NCI-H2171 treated with DMSO at 0.1 percent for 48 hours (cell line): Measurements from ENCODE around the gene LRFN4.
A peak's percentile ranks its signal among the peaks of the same experiment; 100 is the strongest.

ENCODE experiments used
- DNase-seq: peaks from one replicate; lab custom pipeline; 2025; lab: John Stamatoyannopoulos, UW

Gene LRFN4

DNA sequence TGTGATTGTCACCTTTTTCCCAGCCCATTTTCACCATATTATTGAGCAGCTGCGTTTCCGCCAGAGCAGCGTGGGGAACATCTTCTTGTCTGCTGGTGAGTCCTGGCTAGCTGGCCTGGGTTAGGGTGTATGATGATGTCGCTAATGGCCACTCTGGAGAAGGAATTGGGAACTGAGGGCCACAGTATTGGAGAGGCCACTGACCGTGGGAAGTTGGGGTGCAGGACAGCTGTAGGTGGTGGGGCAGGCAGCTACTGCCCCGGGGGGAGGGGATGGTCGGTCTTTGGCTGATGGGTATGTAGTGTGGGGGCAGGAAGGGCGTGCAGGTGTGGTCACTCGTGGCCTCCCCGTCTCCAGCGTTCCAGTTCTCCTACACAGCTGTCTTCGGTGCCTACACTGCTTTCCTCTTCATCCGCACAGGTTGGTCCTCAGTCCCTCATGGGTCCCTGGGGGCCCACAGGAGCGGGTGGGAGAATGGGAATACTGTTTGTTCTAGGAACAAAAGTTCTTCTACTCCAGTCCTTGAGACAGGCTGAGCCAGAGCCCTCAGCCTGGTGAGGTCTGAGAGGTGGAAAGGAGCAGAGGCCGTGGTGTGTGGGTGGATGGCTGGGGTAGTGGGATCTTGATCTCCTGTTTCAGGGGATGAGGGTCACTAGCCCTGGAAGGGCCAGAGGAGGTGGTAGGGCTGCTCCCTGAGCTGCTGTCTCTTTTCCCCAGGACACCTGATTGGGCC, 11.6 kb upstream of the LRFN4 start:
- DNase-seq, result no peak

DNA sequence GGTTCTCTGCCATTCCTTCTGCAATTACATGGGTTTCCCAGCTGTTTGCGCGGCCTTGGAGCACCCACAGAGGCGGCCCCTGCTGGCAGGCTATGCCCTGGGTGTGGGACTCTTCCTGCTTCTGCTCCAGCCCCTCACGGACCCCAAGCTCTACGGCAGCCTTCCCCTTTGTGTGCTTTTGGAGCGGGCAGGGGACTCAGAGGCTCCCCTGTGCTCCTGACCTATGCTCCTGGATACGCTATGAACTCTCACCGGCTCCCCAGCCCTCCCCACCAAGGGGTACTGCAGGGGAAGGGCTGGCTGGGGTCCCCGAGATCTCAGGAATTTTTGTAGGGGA, 11.0 kb upstream of the LRFN4 start:
- no peak for DNase-seq

DNA sequence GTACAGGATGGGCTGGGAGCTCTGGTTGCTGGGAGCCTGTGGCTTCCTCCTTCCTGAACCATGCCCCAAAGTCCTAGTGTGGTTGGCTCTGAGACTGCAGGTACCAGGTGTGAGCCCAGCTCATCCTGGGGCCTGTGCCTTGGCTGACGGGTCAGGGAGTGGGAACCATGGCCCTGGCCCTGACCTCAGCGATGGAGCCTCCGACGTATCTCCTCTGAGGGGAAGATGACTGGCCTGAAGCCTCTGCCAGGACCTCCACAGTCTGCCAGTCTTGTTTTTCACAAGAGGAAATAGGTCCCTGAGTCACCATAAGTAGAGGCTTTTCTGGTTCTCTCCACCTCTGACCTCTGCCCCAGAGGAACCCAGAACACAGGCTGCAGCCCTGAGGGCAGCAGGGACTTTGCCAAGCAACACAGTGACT, 10.2 kb upstream of the LRFN4 start:
- DNase-seq, result no peak

DNA sequence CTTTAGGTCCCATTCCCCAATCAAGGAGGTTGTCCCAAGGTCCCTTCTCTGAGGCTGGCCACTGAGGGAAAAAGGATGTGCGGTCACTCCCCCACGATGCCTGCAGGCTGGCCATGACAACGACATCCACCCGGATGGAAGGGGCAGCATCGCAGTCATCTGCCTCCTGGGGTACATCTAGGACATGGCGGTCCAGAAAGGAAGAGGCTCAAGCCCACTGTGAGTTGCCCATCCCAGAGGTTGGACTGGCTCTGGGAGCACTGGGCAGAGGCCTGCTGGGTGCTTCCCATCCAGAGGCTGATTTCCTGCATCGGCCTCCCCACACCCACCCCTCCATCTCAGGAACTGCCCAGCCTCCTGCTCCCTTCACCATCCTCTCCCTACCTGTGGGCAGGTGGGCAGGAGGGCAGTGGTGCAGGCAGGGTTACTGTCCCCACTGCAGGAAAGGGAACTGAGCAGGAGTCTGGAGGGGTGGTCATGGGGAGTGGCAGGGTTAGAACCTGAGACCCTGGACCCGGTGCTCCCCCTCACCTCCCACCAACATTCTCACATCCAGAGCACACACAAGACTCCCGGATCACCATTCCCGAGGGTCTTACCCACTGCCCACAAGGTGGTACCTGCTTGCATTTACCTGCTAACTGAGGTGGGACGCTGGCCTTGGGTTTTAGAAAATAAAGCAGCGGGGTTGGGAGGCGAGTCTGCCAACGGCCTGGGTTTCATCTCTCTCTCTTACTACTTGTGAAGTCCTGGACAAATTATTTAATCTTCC, 9.2 kb upstream of the LRFN4 start:
- no peak for DNase-seq

DNA sequence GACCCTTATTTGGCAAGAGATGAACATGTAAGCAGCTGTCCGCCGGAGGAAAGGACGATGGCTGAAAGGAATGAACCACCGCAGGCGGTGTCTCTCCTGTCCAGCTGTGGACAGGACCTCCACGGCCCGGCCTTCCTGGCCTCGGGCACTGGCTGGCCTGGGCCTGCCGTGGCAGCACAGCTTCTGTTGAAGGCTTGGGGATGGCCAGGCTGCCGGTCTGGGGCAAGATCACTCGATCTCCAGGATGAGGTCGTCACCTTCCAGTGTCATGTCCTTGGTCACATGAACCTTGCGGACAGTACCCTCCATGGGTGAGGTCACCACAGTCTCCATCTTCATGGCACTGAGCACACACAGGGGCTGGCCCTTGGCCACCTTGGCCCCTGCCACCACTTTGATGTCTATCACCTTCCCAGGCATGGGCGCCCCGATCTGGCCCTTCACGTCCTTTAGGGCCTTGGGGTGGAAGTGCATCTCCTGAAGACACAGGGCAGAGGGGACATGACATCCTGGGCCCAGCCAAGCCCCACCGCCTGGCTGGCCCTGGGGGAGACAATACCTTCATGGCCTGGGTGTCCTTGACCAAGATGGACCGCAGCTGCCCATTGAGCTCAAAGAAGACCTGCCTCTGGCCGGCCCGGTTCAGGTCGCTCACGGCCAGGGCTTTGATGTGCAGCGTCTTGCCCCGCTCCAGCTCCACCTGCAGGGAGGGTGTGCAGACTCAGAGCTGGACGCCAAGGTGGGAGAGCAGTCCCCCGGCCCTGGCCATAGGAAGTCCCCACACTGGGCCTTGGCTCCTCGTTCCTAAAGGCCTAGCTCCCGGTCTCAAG, 8.0 kb upstream of the LRFN4 start:
- no peak for DNase-seq

DNA sequence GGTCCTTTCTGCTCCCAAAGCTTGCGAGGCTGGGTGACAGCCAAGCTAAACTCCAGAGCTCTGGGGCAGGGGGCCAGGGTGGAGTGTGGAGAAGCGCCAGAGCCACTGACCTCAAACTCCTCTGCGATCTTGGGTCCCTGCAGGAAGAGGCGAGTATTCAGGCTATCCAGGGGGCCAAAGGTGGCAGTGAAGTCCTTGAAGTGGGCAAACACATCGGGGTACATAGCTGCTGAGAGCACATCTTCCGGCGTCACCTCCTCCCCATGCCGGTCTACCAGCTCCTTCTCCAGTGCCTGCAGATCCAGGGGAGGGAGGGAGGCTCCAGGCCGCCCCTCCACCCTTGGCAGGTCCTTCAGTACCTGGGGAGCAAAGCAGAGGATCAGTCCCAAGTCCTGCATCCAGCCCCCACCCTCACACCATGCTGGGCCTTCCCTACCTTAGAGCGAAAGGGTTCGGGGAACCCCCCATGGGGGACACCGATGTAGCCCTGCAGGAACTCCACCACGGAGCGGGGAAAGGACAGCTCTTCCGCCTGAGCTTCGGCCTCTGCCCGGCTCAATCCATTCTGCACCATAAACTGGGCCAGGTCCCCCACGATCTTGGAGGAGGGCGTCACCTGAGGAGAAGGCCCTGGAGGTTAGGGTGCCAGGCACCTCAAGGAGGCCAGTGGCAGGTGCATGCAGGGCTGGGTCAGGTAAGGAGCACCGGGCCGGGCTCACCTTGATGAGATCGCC, 7.2 kb upstream of the LRFN4 start:
- no peak for DNase-seq

DNA sequence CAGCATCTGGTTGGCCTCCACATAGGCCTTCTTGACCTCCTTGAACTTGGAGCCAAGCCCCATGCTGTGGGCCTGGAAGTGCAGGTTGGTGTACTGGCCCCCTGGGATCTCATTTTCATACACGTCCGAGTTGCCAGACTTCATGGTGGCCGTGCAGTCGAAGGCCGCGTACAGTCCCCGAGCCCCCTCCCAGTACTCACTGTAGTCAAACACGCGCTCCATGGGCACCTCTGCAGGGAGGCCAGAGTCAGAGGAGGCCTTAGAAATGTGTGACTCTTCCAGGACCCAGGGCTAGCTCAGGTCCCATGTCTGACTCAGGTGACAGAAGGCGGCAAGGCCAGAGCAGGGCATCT, 6.7 kb upstream of the LRFN4 start:
- DNase-seq, result no peak

DNA sequence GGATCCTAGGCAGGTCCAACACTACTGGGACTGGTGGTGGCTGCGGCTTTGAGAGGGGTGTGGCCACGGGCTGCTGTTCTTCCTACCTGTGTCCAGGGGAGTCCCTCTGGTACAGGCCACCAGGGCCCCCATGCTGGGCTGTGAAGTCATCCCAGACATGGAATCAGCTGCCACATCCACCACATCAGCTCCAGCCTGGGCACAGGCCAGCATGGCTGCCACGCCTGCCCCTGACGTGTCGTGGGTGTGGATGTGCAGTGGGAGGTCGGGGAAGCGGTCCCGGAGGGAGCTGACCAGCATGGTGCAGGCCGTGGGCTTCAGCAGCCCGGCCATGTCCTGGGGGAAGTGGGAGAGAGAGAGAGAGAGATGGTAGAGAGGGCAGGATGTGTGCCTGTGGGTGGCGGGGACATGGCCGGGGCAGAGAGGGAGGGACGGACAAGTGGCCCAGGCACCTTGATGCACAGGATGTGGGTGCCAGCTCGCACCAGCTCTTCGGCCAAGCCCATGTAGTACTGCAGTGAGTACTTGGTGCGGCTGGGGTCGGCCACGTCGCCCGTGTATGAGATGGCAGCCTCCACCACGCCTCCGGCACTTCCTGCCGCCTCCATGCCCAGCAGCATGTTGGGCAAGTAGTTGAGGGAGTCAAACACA, 6.2 kb upstream of the LRFN4 start:
- no peak for DNase-seq

DNA sequence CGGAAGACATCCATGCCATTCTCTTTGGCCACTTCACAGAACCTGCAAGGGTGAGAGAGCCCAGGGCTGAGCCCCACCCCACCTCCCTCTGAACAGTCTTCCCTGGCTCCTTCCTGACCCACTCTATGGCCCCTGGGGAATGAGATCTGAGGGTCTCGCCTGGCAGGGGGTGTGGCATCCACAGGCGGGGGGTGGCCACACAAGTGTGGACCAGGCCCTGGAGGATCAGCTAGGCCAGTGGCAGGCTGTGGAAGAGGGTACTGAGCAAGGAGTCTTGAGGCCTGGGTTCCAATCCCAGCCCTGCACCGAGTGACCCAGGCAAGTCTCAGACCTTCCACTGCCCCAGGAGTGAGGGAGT, 5.6 kb upstream of the LRFN4 start:
- DNase-seq, result no peak

DNA sequence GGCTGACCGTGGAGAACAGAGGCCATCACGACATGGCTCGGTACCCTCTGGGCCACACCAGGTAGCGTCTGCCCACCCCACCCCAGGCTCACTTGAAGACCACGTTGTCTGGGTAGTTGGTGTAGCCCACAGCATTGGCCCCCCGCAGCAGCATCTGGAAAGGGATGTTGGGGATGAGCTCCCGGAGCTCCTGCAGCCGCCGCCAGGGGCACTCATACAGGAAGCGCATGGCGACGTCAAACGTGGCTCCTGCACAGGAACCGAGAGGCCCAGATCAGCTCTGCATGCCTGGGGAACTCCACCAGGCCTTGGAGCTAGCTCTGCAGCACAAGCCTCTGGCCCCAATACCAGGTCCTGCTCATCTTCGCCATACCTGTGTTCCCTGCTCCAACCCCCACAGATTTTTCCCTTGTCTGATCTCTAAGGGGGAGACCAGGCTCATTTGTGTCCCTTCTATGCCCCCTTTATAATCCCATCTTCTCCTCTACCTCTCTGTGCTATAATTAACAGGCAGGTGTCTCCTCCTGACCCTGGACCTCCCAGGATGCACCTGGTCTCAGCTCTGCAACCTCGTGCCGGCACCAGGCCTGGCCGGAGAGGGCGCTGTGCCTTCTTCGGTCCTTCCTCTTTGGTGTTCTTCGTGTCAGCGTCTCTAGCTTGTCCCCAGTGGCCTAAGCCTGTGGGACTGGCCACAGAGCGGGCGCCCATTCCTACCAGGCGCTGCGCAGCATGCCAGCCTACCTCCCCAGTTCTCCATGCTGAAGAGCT, 5.0 kb upstream of the LRFN4 start:
- DNase-seq, result no peak

DNA sequence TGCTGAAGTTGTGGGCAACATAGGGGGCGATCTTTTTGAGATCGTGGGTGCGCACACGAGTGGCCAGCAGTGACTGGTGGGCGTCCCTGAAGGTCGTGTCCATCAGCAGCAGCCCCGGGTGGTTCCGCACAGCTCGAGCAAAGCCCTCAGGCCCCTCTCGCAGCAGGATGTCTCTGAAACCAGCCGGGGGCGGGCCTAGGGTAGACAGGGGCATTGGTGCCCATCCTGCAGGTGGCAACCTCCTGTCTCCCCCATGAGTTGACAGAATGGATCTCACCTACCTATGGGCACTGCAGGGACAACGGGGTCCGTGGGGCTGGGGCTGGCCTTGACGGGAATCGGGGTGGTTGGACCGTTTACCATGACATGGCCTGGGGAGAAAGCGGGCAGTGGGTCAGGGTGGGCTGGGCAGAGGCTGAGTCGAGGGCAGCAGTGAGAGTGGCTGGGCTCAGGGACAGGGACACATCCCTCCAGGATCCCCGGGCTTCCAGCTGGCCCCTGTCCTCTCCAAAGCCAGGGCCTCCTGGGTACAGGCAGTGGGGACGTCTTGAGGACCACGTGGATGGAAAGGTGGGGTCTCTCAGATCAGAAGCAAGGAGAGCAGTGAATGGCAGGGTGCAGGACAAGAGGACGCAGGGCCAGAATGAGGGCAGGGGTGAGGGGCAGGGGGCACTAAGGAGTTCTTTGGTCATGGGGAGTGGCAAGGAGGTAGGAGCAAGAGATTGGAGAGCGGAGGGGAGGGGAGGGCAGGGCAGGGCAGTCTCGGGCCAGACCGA, 4.2 kb upstream of the LRFN4 start:
- DNase-seq, result no peak

DNA sequence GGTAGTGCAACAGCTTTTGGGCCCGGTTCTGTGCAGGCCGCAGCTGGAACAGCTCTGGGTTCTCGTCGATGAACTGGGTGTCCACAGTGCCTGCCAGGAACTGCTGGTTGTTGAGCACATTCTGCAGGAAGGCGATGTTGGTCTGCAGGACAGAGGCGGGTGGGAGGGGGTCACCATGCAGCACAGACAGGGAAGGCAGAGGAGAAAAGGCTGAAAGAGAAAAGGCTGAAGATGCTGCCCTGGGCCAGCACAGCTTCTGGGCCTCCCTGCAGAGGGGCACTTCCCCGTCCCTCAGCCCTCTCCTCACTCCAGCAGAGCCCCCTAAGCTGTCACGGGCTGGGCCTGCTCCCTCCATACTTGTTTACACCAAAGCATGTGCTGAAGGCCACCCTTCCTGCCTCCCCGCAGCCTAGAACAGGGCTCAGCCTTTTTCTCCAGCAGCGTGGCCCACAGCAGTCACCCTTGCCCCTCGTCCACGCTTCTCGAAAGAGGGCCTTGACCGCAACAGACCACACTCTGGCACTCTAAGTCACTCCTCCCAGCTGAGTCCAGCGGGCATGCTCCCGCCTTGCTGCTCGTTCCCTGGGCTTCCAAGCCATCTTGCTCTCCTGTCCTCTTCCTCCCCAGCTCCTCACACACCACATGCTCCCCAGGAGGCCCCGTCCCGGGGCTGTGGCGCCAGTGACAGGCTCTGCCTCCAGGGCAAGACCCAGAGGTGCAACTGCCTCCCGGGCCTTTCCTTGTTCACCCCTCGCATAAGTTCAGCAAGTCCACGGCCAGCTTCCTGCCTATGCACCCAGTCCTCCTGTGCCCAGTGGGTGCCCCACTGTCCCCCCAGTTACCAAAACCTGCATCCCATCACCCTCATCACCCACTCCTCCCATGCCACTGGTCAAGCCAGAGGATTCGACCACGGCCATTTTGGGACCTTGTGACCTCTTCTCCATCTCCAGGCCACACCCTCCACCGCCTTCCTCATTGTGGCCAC, 3.3 kb upstream of the LRFN4 start:
- DNase-seq, result no peak

DNA sequence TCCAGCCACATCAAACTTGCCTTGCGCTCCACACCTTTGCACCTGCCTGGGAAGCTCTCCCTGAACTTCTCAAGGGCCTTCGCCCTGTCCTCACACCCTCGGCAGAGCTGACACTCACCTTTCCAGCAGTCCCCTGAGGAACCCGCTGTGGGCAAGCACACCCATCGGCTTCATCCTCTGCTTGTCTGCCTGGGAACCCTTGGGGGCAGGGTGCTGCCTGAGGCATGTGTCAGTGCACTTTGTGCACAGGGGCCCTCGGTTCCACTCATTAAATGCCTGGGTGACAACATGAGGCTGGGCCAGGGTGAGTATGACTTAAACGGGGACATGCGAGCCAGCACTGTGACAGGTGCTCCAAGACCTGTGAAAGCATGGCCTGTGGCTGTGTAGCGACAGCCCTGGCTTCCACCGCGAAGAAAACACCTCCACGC, 2.6 kb upstream of the LRFN4 start:
- DNase-seq, result no peak

DNA sequence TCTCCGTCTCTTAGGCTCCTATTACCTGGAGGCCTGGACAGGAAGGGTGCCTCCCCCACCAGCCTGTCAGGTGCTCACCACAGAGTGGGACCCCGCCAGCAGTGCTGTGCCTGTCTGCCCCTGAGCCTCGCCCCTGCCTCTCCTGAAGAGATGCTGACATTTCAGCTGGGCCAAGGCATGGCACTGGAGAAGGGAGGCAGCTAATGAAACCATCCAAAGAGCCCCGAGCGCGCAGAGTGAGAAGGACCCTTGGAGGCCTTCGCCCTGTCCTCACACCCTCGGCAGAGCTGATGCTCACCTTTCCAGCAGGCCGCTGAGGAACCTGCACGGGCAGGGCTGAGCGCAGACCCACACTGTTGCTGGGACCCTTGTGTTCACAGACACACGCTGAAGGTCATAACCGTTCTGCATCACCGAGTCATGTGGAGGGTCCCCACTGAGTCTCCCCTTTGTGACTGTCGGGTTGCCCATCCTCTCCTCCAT, 2.1 kb upstream of the LRFN4 start:
- no peak for DNase-seq

DNA sequence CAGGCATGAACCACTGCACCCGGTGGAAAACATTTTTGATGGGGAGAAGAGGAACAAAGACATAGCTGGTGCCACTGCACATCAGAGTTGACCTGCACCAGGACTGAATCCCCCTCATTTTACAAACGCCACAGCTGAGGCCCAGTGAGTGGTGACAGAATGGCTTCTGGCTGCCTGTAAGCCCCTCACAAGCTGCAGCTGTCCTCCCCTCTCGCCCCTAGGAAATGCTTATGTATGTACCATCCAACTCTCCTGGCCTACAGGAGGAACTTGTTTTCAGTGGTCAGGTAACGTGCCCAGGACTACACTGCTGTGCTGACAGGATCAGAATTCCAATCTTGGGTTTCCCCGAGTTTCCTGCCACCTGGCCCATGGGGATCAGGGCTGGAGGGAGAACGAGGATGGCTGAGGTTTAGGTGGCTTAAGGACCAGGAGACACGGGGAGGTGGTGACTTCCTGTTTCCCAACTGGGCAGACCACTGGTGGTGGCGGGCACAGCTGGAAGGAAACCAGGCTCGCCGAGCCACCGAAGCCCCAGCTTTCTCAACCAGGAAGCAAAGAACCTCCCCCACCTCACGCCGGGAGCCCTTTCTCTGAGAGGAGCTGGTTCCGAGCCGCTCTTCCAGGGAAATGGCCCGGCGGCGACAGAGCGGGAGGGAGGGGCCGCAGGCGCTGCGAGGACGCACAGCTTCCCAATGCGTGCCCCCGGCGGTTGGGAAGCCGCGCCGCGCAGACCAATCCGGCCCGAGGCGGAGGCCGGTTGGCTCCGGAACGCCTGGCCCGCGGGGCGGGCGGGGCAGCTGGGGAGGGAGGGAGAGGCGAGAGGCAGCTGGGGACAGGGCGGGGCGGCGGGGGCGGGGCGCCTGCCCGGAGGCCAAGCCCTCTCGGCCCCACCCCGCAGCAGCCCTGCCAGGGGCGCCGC, 1.0 kb upstream of the LRFN4 start:
- peak; percentile 84 for DNase-seq

DNA sequence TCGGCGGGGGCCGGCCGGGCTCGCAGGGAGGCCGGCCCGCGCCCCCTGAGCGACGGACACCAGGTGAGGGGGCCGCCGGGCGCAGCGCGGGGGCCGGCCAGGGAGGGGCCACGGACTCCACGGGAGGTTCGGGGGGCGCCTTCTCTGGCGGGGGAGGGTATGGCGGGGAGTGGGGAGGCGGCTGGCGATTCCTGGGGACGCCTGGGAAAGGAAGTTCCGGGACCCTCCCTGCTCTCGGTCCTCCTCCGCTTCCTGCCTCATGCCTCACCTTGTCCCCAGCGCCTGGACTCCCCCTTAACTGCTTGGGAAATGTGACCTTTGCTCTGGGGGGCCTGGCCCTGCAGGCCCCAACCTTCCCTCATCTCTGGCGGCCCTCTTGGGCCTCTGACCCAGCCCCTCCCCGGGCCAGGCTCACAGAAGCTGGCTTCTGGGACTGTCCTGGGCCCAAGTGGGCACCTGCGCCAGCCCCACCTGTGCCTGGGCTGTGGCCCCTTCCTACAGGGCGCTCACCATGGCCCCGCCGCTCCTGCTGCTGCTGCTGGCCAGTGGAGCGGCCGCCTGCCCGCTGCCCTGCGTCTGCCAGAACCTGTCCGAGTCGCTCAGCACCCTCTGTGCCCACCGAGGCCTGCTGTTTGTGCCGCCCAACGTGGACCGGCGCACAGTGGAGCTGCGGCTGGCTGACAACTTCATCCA, 516 bp downstream of the LRFN4 start:
- DNase-seq, result no peak

DNA sequence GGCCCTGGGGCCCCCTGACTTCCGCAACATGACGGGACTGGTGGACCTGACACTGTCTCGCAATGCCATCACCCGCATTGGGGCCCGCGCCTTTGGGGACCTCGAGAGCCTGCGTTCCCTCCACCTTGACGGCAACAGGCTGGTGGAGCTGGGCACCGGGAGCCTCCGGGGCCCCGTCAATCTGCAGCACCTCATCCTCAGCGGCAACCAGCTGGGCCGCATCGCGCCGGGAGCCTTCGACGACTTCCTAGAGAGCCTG, 992 bp downstream of the LRFN4 start:
- no peak for DNase-seq
